ENCODE data around the gene LYPD5. TPM values are rescaled to one million over a fixed set of nuclear protein-coding genes. Genes with fewer than 3 reads are reported as not detected.
"Not testable (repeated sequence)": the region's sequence is repeated elsewhere in the genome, so short reads cannot be mapped to it uniquely, and the experiment has no call there.

The LYPD5 gene
- total RNA-seq, 3 donors from 2014 or later, result 0.61 to 4.8 (median 3.9) TPM

DNA sequence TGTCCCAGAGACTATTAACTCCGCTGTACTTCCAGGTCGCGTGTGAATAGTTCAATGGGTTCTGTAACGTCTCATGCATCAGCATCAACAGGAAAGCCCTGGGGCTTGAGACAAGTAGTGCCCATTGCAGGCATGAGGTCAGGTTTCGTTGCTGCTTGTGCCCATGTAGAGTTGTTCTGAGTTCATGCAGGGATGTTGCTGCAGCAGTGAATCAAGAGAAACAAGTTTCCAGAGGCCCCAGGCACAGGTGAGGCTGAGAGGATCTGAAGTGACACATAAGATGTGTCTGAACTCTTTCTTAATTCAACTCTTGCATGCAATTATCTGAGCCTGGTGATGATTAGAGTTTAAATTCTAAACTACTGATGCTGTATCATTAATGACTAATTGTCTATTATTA is 16.3 kb upstream of the LYPD5 start:
- Histone ChIP-seq H3K4me3 (no peak overlapping the region), H3K36me3 (ENCODE audit: low read depth) (no peaks in the 10 kb centered on the region), H3K9me3 (no peaks in the 10 kb centered on the region), H3K4me1 (ENCODE audit: low read depth) (no peaks in the 10 kb centered on the region)
- TF ChIP-seq, protein P1, sequence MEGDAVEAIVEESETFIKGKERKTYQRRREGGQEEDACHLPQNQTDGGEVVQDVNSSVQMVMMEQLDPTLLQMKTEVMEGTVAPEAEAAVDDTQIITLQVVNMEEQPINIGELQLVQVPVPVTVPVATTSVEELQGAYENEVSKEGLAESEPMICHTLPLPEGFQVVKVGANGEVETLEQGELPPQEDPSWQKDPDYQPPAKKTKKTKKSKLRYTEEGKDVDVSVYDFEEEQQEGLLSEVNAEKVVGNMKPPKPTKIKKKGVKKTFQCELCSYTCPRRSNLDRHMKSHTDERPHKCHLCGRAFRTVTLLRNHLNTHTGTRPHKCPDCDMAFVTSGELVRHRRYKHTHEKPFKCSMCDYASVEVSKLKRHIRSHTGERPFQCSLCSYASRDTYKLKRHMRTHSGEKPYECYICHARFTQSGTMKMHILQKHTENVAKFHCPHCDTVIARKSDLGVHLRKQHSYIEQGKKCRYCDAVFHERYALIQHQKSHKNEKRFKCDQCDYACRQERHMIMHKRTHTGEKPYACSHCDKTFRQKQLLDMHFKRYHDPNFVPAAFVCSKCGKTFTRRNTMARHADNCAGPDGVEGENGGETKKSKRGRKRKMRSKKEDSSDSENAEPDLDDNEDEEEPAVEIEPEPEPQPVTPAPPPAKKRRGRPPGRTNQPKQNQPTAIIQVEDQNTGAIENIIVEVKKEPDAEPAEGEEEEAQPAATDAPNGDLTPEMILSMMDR (IDR thresholded peaks at IDR 0.05), result no peak
- intact Hi-C loops (cut with DNase I, micrococcal nuclease), result no loop called here
- no peak for DNase-seq
- ATAC-seq, result no peak

DNA sequence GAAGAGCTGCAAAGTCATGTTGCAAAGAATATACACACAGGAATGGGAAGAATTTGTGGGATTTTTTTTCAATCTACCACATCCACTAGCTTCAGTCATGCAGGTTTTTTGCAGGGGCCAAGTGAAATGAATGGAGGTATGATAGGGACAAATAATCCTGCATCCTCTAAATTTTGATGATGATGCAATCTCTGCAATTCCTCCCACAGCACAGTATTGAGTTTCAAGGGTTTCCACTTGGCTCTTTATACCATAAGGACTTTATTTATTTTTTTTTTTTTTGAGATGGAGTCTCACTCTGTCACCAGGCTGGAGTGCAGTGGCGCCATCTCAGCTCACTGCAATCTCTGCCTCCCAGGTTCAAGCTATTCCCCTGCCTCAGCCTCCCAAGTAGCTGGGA is 15.2 kb upstream of the LYPD5 start:
- H3K36me3 ChIP-seq (ENCODE audit: low read depth); ATAC-seq; H3K4me3 ChIP-seq; intact Hi-C loops (cut with DNase I, micrococcal nuclease); H3K9me3 ChIP-seq; H3K4me1 ChIP-seq (ENCODE audit: low read depth); DNase-seq: not testable (repeated sequence)

DNA sequence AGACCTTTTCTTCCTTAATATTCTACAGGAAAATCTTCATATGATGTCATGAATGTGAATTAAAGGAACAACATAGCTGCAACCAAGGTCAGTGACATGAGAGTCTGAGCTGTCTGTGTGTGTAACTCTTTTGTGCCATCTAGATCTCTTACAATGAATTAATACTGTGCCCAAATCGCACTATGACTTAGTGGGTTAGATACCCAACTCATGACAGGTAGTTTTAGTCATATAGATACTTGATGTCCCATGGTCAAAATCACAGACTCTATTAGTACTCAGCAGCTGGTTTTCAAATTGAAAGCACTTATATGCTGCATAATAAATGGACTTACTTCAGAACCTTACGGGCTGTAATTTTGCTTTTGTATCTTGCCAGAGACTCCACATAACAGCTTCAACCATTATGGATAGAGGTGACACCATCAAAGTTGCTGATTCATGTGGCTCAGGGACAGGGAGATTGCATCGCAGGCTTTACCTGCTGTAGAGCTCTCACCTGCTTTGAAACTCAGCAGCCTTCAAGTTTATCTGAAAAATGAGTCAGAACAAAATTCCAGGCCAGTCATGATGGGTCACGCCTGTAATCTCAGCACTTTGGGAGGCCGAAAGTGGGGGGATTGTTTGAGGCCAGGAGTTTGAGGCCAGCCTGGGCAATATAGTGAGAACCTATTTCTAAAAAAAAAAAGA is 12.6 kb upstream of the LYPD5 start:
- Histone ChIP-seq H3K9me3 (no peaks in the 10 kb centered on the region), H3K4me1 (ENCODE audit: low read depth) (no peaks in the 10 kb centered on the region), H3K4me3 (no peak overlapping the region), H3K36me3 (ENCODE audit: low read depth) (no peaks in the 10 kb centered on the region)
- DNase-seq (no peak), ATAC-seq (no peak)
- intact Hi-C loops (cut with DNase I, micrococcal nuclease), result no loop called here
- TF ChIP-seq, protein P1 (IDR thresholded peaks at IDR 0.05), result no peak

DNA sequence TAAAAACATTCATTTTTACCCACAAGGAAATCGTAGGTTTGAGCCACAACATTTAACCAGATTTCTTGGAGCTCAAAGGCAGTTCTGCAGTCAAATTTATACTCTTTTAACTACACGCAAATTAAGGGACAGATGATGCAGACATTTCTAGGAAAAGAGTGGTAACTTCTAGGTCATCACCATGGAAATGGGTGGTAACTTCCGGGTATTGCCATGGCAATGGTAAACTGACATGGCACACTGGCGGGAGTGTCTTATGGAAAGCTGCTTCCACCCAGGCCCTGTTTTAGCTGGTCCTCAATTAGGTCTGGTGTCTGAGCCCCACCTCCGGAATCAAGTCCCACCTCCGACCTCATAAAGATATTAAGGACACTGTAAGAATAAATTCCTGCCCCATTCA is 10.4 kb upstream of the LYPD5 start:
- TF ChIP-seq, protein P1 (IDR thresholded peaks at IDR 0.05), result no peak
- H3K4me3 ChIP-seq, result no peak overlapping the region
- DNase-seq (no peak), ATAC-seq (peak; percentile 25)
- intact Hi-C loops (cut with DNase I, micrococcal nuclease), result no loop called here
- H3K4me1 ChIP-seq (ENCODE audit: low read depth), result no peaks in the 10 kb centered on the region
- no peaks in the 10 kb centered on the region for H3K36me3 ChIP-seq (ENCODE audit: low read depth)
- H3K9me3 ChIP-seq, result no peaks in the 10 kb centered on the region

DNA sequence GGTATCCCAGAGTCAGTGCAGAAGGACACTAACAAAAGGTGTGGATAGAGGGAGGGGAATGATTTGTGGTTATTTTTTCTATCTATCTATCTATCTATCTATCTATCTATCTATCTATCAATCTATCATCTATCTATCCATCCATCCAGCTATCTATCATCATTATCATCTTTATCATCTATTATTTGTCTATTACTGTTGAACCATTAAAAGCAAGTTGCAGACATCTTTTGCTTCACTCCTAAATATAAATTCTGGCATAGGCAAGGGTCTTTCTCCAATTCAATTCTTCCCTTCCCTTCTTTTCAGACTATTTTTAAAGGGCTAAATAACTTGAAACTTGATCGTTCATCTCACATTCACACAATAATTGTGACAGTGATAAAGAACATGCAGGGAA is 10.0 kb upstream of the LYPD5 start:
- TF ChIP-seq, protein P1 (IDR thresholded peaks at IDR 0.05), result no peak
- H3K36me3 ChIP-seq (ENCODE audit: low read depth), result no peaks in the 10 kb centered on the region
- DNase-seq (no peak), ATAC-seq (no peak)
- intact Hi-C loops (cut with DNase I, micrococcal nuclease), result no loop called here
- H3K4me1 ChIP-seq (ENCODE audit: low read depth), result no peaks in the 10 kb centered on the region
- no peaks in the 10 kb centered on the region for H3K9me3 ChIP-seq
- no peak overlapping the region for H3K4me3 ChIP-seq

DNA sequence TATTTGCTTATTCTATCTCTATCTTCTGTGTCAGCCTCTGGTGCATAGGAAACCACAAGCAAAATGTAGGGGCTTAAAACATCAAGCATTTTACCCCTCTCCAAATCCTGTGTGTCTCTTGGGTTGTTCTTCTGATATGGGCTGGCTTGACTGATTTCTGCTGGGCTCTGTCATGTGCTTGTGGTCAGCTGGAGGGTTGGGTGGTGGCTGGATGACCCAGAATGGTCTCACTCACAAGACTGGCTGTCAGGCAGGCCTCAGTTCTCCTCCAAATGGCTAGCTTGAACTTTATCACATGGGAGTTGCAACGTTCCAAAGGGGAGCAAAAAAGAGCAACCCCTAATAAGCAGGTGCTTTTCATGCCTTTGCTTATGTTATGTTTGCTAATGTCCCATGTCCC is 9.6 kb upstream of the LYPD5 start:
- Histone ChIP-seq H3K36me3 (ENCODE audit: low read depth) (no peaks in the 10 kb centered on the region), H3K9me3 (no peaks in the 10 kb centered on the region), H3K4me3 (no peak overlapping the region), H3K4me1 (ENCODE audit: low read depth) (no peaks in the 10 kb centered on the region)
- TF ChIP-seq, protein P1 (IDR thresholded peaks at IDR 0.05), result no peak
- ATAC-seq (no peak), DNase-seq (no peak)
- intact Hi-C loops (cut with DNase I, micrococcal nuclease), result no loop called here

All from mucosa of descending colon (tissue), 3 donors.